ENCODE data around the gene CCIN. TPM values are rescaled to one million over a fixed set of nuclear protein-coding genes. Genes with fewer than 3 reads are reported as not detected.
"Not testable (repeated sequence)": the region's sequence is repeated elsewhere in the genome, so short reads cannot be mapped to it uniquely, and the experiment has no call there.

Gene CCIN
- total RNA-seq: under 1 TPM; 0.14 to 0.26 TPM

- ATAC-seq (ENCODE audit: low read depth): no peak
- peaks cover 4% of the 10 kb centered on the region for H3K4me1 Mint-ChIP-seq
- POLR2A ChIA-PET: interaction anchor here (0.9 kb wide), 1 partner anchor 32 kb away, joined by 3 read pairs; the partner anchor contains the start of gene GLIPR2
- no peak within 1 kb of the TSS for H3K27ac Mint-ChIP-seq
- no peak for DNase-seq
- no peaks in the 10 kb centered on the region for H3K36me3 Mint-ChIP-seq
- no peaks in the 10 kb centered on the region for H3K9me3 Mint-ChIP-seq
- no peak within 1 kb of the TSS for H3K4me3 Mint-ChIP-seq
- peaks cover 36% of the 10 kb centered on the region for H3K27me3 Mint-ChIP-seq
Observed at GRCh38 chr9:36169166-36169565, at the start of gene CCIN. Gene CCIN, plus strand, starts transcription at chr9:36169388. Its CDS starts 115 bp downstream, at chr9:36169503.

DNA sequence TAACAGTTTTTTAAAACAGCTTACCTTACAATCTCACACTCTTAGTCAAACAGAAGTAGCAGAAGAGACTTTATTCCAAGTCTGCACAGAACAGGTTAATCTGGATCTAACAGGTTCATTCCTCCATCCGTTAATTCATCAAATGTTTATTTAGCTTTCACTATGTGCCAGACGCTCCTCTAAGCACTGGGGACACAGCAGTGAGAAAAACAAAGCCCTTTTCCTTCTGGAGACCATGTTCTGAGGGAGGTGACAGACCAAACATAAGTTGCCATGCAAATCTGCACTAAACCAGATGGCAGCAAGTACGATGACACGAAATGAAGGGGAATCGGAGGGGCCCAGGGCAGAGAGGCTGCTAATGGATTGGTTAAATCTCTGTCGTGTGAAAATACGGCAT, 49.7 kb upstream of the CCIN start:
- no peaks in the 10 kb centered on the region for H3K27me3 Mint-ChIP-seq
- DNase-seq (no peak), ATAC-seq (ENCODE audit: low read depth) (no peak)
- no peak overlapping the region for H3K4me3 Mint-ChIP-seq
- no peaks in the 10 kb centered on the region for H3K9me3 Mint-ChIP-seq
- H3K4me1 Mint-ChIP-seq: peaks cover 2% of the 10 kb centered on the region
- no peak overlapping the region for H3K27ac Mint-ChIP-seq
- POLR2A ChIA-PET: no interaction called here
- H3K36me3 Mint-ChIP-seq: peaks cover 2% of the 10 kb centered on the region

DNA sequence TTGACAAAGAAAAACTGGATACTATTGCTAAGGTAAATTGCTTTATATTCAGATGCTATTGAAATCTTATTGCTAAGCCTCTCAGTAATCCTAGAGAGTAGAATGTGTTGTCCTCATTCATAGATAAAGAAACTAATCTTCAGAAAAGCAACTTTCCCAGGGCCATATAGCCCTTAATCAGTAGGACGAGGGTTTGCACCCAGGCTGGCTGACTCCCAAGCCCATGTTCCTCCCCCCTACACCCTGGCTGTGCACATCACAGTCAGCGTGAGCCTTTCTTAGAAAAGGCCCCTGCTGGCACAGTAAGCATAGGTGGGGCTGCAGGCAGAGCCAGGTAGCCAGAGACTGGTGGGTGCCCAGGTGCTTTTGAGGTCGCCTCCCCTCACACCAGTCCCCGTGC, 48.5 kb upstream of the CCIN start:
- POLR2A ChIA-PET: no interaction called here
- peaks cover 2% of the 10 kb centered on the region for H3K36me3 Mint-ChIP-seq
- no peak for ATAC-seq (ENCODE audit: low read depth)

GRCh38 chr9:36121971-36122370, 47.2 kb upstream of the CCIN start:
- POLR2A ChIA-PET: no interaction called here
- peaks cover 2% of the 10 kb centered on the region for H3K36me3 Mint-ChIP-seq
- H3K9me3 Mint-ChIP-seq: no peaks in the 10 kb centered on the region
- DNase-seq: no peak
- no peak for ATAC-seq (ENCODE audit: low read depth)
- no peak overlapping the region for H3K27ac Mint-ChIP-seq
- H3K4me3 Mint-ChIP-seq: no peak overlapping the region
- no peaks in the 10 kb centered on the region for H3K27me3 Mint-ChIP-seq
- peaks cover 4% of the 10 kb centered on the region for H3K4me1 Mint-ChIP-seq

More for the DNA sequence above, 48.5 kb upstream of the CCIN start:
- Mint-ChIP-seq H3K9me3 (no peaks in the 10 kb centered on the region), H3K4me3 (no peak overlapping the region), H3K4me1 (peaks cover 2% of the 10 kb centered on the region), H3K27ac (no peak overlapping the region), H3K27me3 (no peaks in the 10 kb centered on the region)
- DNase-seq: no peak

DNA sequence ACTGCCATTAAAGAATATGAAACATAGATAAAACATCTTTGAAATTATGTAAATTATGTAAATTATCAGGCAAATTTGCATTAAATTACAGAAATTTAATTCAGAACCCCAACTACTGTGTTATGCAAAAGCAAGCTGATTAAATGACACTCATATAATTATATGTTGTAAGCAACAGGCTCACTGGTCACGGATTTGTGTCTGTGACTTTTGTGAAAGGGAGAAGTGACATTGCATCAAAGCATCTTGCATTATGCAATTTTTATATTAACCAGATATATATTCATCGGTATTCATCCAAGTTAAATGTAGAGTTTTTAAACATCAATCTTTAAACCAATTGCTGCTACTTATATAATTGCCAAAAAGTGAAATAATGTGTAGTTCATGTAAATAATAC, 45.7 kb upstream of the CCIN start:
- Mint-ChIP-seq H3K27ac (no peak overlapping the region), H3K4me3 (no peak overlapping the region), H3K36me3 (peaks cover 2% of the 10 kb centered on the region), H3K4me1 (peaks cover 19% of the 10 kb centered on the region), H3K27me3 (no peaks in the 10 kb centered on the region), H3K9me3 (no peaks in the 10 kb centered on the region)
- ATAC-seq (ENCODE audit: low read depth) (no peak), DNase-seq (no peak)
- POLR2A ChIA-PET: no interaction called here

DNA sequence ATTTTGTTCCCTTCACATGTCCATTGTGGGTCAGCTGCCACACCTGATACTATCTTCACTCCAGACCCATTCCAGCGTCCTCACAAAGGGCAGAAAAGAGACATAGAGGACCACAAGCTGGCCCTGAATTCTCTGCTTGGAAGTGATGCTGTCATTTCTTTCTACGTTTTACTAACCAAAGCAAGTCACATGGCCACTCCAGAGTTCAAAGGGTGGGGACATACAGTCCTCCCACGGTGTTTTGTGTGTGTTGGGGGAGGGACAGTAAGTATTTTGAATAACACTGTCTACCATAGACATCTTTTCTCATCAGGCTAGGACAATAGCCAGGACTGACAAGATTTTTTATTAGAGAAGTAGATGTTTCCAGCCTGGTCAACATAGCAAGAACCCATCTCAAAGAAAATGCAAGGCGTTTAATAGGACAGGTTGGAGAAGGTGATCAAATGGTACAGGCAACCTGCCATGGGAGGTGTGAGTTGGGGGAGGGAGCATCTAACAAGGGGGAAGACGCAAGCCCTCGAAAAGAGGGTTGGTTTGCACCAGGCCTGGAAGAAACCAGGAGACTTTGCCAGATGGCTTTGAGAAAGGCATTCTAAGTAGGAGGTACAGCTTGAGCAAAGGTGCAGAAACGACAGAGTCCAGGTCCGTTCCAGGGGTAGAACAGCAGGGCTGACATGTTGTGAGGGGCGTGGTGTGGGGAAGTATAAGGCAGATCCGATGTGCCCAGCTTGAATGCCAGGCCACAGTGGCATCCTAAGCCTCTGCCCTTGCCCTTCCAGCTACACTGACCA, 43.9 kb upstream of the CCIN start:
- Mint-ChIP-seq H3K27me3 (no peaks in the 10 kb centered on the region), H3K27ac (no peak overlapping the region), H3K36me3 (peaks cover 2% of the 10 kb centered on the region), H3K9me3 (no peaks in the 10 kb centered on the region), H3K4me1 (peaks cover 19% of the 10 kb centered on the region), H3K4me3 (no peak overlapping the region)
- peak; percentile 28 for ATAC-seq (ENCODE audit: low read depth)
- POLR2A ChIA-PET: interaction anchor here (1.2 kb wide), 2 partner anchors 9 to 11 kb away, joined by 3 read pairs; partner anchors contain the start of gene GLIPR2
- DNase-seq: no peak

DNA sequence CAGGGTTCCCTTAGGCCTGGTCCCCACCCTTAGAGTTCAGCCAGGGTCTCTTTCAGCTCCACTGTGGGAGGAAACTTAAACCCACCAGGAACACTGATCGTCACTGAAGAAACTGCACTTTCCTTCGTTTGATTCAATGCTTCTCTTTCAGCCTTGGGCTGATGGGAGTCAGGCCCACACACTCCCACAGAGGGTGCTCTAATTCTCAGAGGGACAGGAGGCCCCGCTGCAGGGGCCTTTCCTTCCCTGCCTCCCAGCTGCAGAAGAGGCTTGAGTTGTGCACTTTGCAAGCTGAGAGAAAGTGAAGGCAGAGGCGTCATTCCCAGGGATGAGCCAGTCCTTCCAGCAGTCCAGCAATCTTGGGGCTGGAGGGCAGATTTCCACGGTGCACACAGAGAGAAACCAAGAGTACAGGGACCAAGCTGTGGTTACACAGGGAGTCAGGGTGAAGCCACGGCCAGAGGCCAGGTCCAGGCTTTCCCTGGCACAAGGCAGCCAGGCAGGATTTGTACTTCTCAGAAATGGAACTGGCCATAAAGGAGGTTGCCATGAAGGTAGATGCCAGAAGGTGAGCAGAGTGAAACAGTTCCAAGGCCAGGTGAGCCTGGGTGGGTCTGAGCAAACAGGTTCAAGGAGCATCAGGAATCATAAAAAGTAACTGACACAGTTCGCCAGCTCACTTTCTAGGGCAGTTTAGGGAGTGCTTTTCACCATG, 43.0 kb upstream of the CCIN start:
- Mint-ChIP-seq H3K4me3 (no peak overlapping the region), H3K9me3 (no peaks in the 10 kb centered on the region), H3K36me3 (peaks cover 2% of the 10 kb centered on the region), H3K27me3 (peaks cover under 1% of the 10 kb centered on the region), H3K4me1 (peaks cover 19% of the 10 kb centered on the region), H3K27ac (no peak overlapping the region)
- ATAC-seq (ENCODE audit: low read depth): no peak
- POLR2A ChIA-PET: interaction anchor here (0.6 to 1.2 kb wide), 2 partner anchors 10 to 27 kb away, joined by 3 read pairs; no protein-coding TSS in a partner anchor
- DNase-seq: no peak

GRCh38 chr9:36127652-36128244, 41.4 kb upstream of the CCIN start:
- H3K9me3 Mint-ChIP-seq: no peaks in the 10 kb centered on the region
- peaks cover 7% of the 10 kb centered on the region for H3K27me3 Mint-ChIP-seq
- H3K27ac Mint-ChIP-seq: peak overlapping the region; percentile 60
- DNase-seq (no peak), ATAC-seq (ENCODE audit: low read depth) (peak; percentile 53)
- H3K36me3 Mint-ChIP-seq: no peaks in the 10 kb centered on the region
- POLR2A ChIA-PET: interaction anchor here (0.7 to 1.0 kb wide), 4 partner anchors 9 to 479 kb away, joined by 3 to 6 read pairs (median 4); no protein-coding TSS in a partner anchor
- peak overlapping the region; percentile 65 for H3K4me3 Mint-ChIP-seq
- peaks cover 19% of the 10 kb centered on the region for H3K4me1 Mint-ChIP-seq

GRCh38 chr9:36128349-36128748, 40.8 kb upstream of the CCIN start:
- POLR2A ChIA-PET: interaction anchor here (0.8 kb wide), 1 partner anchor 12 kb away, joined by 3 read pairs; no protein-coding TSS in a partner anchor
- Mint-ChIP-seq H3K4me1 (peaks cover 19% of the 10 kb centered on the region), H3K36me3 (no peaks in the 10 kb centered on the region), H3K9me3 (no peaks in the 10 kb centered on the region), H3K4me3 (peak overlapping the region; percentile 65), H3K27me3 (peaks cover 8% of the 10 kb centered on the region), H3K27ac (no peak overlapping the region)
- ATAC-seq (ENCODE audit: low read depth): no peak
- no peak for DNase-seq

- H3K9me3 Mint-ChIP-seq: no peaks in the 10 kb centered on the region
- DNase-seq (no peak), ATAC-seq (ENCODE audit: low read depth) (no peak)
- POLR2A ChIA-PET: no interaction called here
- H3K27me3 Mint-ChIP-seq: peaks cover 16% of the 10 kb centered on the region
- H3K4me1 Mint-ChIP-seq: peaks cover 19% of the 10 kb centered on the region
- no peaks in the 10 kb centered on the region for H3K36me3 Mint-ChIP-seq
- H3K27ac Mint-ChIP-seq: no peak overlapping the region
- H3K4me3 Mint-ChIP-seq: no peak overlapping the region
Observed at GRCh38 chr9:36129139-36129538, 40.0 kb upstream of the CCIN start.

DNA sequence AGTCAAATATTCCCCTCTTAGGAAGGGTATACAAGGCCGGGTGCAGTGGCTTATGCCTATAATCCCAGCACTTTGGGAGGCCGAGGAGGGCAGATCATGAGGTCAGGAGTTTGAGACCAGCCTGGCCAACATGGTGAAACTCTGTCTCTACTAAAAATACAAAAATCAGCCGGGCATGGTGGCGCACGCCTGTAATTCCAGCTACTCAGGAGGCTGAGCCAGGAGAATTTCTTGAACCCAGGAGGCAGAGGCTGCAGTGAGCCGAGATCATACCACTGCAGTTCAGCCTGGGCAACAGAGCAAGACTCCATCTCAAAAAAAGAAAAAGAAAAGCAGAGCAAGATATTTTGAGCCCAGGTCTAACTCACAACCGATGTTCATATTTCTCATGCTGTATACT, 37.5 kb upstream of the CCIN start:
- H3K9me3 Mint-ChIP-seq; ATAC-seq (ENCODE audit: low read depth); POLR2A ChIA-PET; DNase-seq; H3K27ac Mint-ChIP-seq; H3K4me3 Mint-ChIP-seq; H3K36me3 Mint-ChIP-seq: not testable (repeated sequence)
- Mint-ChIP-seq H3K27me3 (peaks cover 32% of the 10 kb centered on the region), H3K4me1 (peaks cover 26% of the 10 kb centered on the region)

DNA sequence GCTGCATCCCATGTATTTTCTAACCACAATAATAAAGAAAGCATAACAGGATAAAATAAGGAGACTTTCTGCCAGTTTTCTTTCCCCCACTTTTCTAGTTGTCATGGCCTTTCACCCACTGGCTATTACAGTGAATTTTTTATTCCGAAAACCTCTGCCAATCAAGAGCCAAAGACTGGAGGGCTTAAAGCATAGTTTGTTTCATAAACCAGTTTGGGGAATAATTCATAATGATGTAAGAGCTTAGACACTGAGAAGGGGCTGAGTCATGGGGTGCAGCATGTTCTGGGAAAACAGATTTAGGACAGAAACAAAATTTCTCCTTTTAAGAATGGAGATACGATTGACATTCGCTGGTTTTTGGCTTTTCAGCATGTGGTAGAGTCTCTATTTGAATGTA, 37.1 kb upstream of the CCIN start:
- Mint-ChIP-seq H3K27me3 (peaks cover 32% of the 10 kb centered on the region), H3K27ac (no peak overlapping the region), H3K36me3 (no peaks in the 10 kb centered on the region), H3K9me3 (no peaks in the 10 kb centered on the region), H3K4me3 (no peak overlapping the region), H3K4me1 (peaks cover 22% of the 10 kb centered on the region)
- POLR2A ChIA-PET: interaction anchor here (0.6 kb wide), 1 partner anchor 16 kb away, joined by 3 read pairs; no protein-coding TSS in a partner anchor
- ATAC-seq (ENCODE audit: low read depth) (no peak), DNase-seq (no peak)

GRCh38 chr9:36134761-36135505, 34.3 kb upstream of the CCIN start:
- Mint-ChIP-seq H3K27me3 (peaks cover 32% of the 10 kb centered on the region), H3K4me3 (peak overlapping the region; percentile 84), H3K36me3 (peaks cover 7% of the 10 kb centered on the region), H3K4me1 (peaks cover 35% of the 10 kb centered on the region), H3K9me3 (no peaks in the 10 kb centered on the region), H3K27ac (no peak overlapping the region)
- DNase-seq (no peak), ATAC-seq (ENCODE audit: low read depth) (no peak)
- POLR2A ChIA-PET: no interaction called here
